Prostate gland (tissue), 2 donors: ENCODE data around the gene SLC33A1. TPM values are rescaled to one million over a fixed set of nuclear protein-coding genes. Genes with fewer than 3 reads are reported as not detected.

Experiments
- DNase-seq: peaks from one replicate; pipeline ENCODE4 v3.0.0-alpha.2; 2019; ENCODE audit warnings: low spot score
- H3K27ac ChIP-seq, 2 donors: fragments of 200-600 bp; sonication (generic); 2 replicates each; pipeline ENCODE4 v1.5.1; 2017 to 2019
- H3K27me3 ChIP-seq: fragments of 200-600 bp; sonication (generic); replicated peaks from 2 replicates; pipeline ENCODE4 v1.5.1; 2019; ENCODE audit not compliant: insufficient read depth
- H3K36me3 ChIP-seq, 2 donors: fragments of 200-600 bp; sonication (generic); 1 replicate in 1 of 2; 2 replicates in 1 of 2; pipeline versions ENCODE4 v1.5.1 to v1.8.1; 2017 to 2019
- H3K4me1 ChIP-seq: fragments of 200-600 bp; sonication (generic); replicated peaks from 2 replicates; pipeline ENCODE4 v1.5.1; 2019
- H3K4me3 ChIP-seq, 2 donors: fragments of 200-600 bp; sonication (generic); 2 replicates each; pipeline ENCODE4 v1.5.1; 2017 to 2019
- H3K9me3 ChIP-seq: fragments of 200-600 bp; sonication (generic); 2 replicates; pipeline ENCODE4 v1.5.1; 2017
- CTCF ChIP-seq, 4 experiments: fragments of 200-600 bp in 2 of 4; fragments of 450-650 bp in 2 of 4; sonication (generic) in 2 of 4; IDR thresholded peaks; 1 replicate in 3 of 4; 2 replicates in 1 of 4; pipeline ENCODE4 v1.5.1; 2016 to 2019; ENCODE audit warnings: antibody characterized with exemption in 4 of 4, mild to moderate bottlenecking in 2 of 4, moderate library complexity in 2 of 4
- POLR2A ChIP-seq: fragments of 450-650 bp; IDR thresholded peaks from one replicate; pipeline ENCODE4 v1.6.1; 2016; ENCODE audit warnings: antibody characterized with exemption, mild to moderate bottlenecking
- POLR2AphosphoS5 ChIP-seq: sonication (generic); formaldehyde crosslinking; IDR thresholded peaks from one replicate; pipeline ENCODE4 v1.6.1; 2017; ENCODE audit warnings: antibody characterized with exemption
- WGBS: methylation state at CpG from one replicate; pipeline ENCODE4 v1.1.5; 2018; 5-methylcytosine and 5-hydroxymethylcytosine counted together
- intact Hi-C: fragments of 100-400 bp; cut with DNase I; formaldehyde crosslinking; loops from one replicate; pipeline ENCODE4 v1.14.2; 2022
- total RNA-seq, 2 donors: library from RNA; depleted of rRNA; stranded (reverse); fragments of >200 nt; gene quantifications; one replicate each; pipeline ENCODE4 v1.1.0, GENCODE V29; 2016

SLC33A1 gene
- total RNA-seq, 2 donors from 2014 or later: 43.4 to 43.9 TPM

GRCh38 chr3:155884292-155884691 is 30.1 kb upstream of the SLC33A1 start:
- no peaks in the 10 kb centered on the region for H3K27me3 ChIP-seq
- no peak for TF ChIP-seq POLR2AphosphoS5
- no peak for TF ChIP-seq CTCF (IDR thresholded peaks at IDR 0.05)
- no peak overlapping the region for H3K4me3 ChIP-seq
- no peak overlapping the region for H3K27ac ChIP-seq
- no peaks in the 10 kb centered on the region for H3K4me1 ChIP-seq
- H3K9me3 ChIP-seq: no peaks in the 10 kb centered on the region
- DNase-seq: no peak
- intact Hi-C loops: no loop called here
- WGBS: 60% methylated on average over 7 of the region's 7 CpGs
- H3K36me3 ChIP-seq: no peaks in the 10 kb centered on the region

- no peak overlapping the region for H3K4me3 ChIP-seq
- H3K27ac ChIP-seq: no peak overlapping the region
- H3K36me3 ChIP-seq: no peaks in the 10 kb centered on the region
- TF ChIP-seq POLR2A (no peak), CTCF (IDR thresholded peaks at IDR 0.05) (no peak), POLR2AphosphoS5 (no peak)
- no peak for DNase-seq
- no peaks in the 10 kb centered on the region for H3K4me1 ChIP-seq
- no peaks in the 10 kb centered on the region for H3K9me3 ChIP-seq
- no peaks in the 10 kb centered on the region for H3K27me3 ChIP-seq
- intact Hi-C loops: no loop called here
Observed at GRCh38 chr3:155880286-155880685, 26.1 kb upstream of the SLC33A1 start.

GRCh38 chr3:155876503-155876902 is 22.3 kb upstream of the SLC33A1 start:
- no peak overlapping the region for H3K4me3 ChIP-seq
- no peaks in the 10 kb centered on the region for H3K9me3 ChIP-seq
- H3K4me1 ChIP-seq: no peaks in the 10 kb centered on the region
- DNase-seq: no peak
- 60% methylated on average over 2 of the region's 2 CpGs for WGBS
- no peak for TF ChIP-seq POLR2A
- no peak for TF ChIP-seq POLR2AphosphoS5
- TF ChIP-seq CTCF (IDR thresholded peaks at IDR 0.05): no peak
- H3K27me3 ChIP-seq: no peaks in the 10 kb centered on the region
- intact Hi-C loops: no loop called here
- no peak overlapping the region for H3K27ac ChIP-seq
- no peaks in the 10 kb centered on the region for H3K36me3 ChIP-seq

- H3K27ac ChIP-seq: no peak overlapping the region
- intact Hi-C loops: no loop called here
- no peak overlapping the region for H3K4me3 ChIP-seq
- no peaks in the 10 kb centered on the region for H3K9me3 ChIP-seq
- 38% methylated on average over 3 of the region's 3 CpGs for WGBS
- TF ChIP-seq POLR2A: no peak
- no peak for DNase-seq
- no peaks in the 10 kb centered on the region for H3K36me3 ChIP-seq
- no peaks in the 10 kb centered on the region for H3K27me3 ChIP-seq
- no peaks in the 10 kb centered on the region for H3K4me1 ChIP-seq
Observed at GRCh38 chr3:155876037-155876436, 21.8 kb upstream of the SLC33A1 start.

- whole genome bisulfite sequencing: 81% methylated on average over 8 of the region's 8 CpGs
- intact Hi-C loops: loop anchor here (5.0 kb wide), 1 partner anchor 66 kb away; the partner anchor contains the start of gene C3orf33
- DNase-seq: no peak
- Histone ChIP-seq H3K4me1 (no peaks in the 10 kb centered on the region), H3K4me3 (no peak overlapping the region), H3K27ac (no peak overlapping the region), H3K27me3 (no peaks in the 10 kb centered on the region), H3K9me3 (no peaks in the 10 kb centered on the region), H3K36me3 (no peaks in the 10 kb centered on the region)
- TF ChIP-seq POLR2AphosphoS5 (no peak), CTCF (IDR thresholded peaks at IDR 0.05) (no peak)
Observed at GRCh38 chr3:155872904-155873646, 18.8 kb upstream of the SLC33A1 start.
